22Rv1 (cell line): ENCODE data around the gene HOXC10.

ENCODE experiments used
- CTCF ChIP-seq: fragments of 450-650 bp; IDR thresholded peaks from 2 replicates; pipeline ENCODE4 v1.5.1; 2017; ENCODE audit warnings: mild to moderate bottlenecking
- ZFX ChIP-seq: fragments of 450-650 bp; IDR thresholded peaks from 2 replicates; pipeline ENCODE4 v1.6.1; 2017; ENCODE audit warnings: antibody characterized with exemption, borderline replicate concordance

GRCh38 chr12:54024581-54025305, 39.8 kb downstream of the HOXC10 start:
- TF ChIP-seq ZFX (no peak), CTCF (no peak)
